ENCODE data around the gene EIF5AL1. TPM values are rescaled to one million over a fixed set of nuclear protein-coding genes. Genes with fewer than 3 reads are reported as not detected.

EIF5AL1 gene
- total and polyA plus RNA-seq, 2 of the 4 experiments (the other 2 are of a cell fraction) = 1.1 to 1.4 TPM

DNA sequence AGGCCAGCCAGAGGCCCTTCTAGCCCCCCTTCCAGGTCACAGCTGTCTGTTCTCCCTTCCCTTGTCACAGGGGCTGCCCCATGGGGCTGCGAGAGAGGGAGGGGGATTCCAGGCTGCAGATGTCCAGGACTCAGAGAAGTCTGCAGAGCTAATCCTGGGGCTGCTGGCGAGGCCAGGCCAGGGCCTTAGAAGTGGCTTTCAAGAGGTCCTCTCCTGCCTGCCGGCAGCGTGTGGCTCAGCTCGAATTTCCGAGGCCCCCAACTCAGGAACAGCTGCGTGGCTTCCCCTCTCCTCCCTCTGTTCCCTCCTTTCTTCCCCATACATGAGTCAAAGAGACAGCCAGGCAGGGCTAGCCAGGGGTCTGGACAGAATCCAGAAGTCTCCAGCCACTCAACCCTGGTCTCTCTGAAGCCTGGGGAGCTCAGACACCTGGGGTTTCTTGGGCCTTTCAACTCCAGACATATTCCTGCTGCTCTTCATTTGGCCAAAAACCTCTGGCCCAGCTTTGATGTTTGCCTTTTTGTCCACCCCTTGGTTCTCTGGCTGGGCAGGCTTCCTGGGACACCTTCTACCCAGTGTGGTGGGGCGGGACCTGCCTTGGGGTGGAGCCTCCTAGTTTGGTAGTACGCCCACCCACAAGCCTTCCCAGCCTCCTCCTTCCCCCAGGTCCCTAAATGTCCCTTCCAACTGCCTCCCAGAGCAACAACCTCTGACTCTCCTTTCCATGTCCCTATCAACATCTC is 21.8 kb upstream of the EIF5AL1 start (continued):
- TF ChIP-seq MXI1 (IDR thresholded peaks at IDR 0.05; ENCODE audit: borderline replicate concordance, low read depth, low read length) = no peak

DNA sequence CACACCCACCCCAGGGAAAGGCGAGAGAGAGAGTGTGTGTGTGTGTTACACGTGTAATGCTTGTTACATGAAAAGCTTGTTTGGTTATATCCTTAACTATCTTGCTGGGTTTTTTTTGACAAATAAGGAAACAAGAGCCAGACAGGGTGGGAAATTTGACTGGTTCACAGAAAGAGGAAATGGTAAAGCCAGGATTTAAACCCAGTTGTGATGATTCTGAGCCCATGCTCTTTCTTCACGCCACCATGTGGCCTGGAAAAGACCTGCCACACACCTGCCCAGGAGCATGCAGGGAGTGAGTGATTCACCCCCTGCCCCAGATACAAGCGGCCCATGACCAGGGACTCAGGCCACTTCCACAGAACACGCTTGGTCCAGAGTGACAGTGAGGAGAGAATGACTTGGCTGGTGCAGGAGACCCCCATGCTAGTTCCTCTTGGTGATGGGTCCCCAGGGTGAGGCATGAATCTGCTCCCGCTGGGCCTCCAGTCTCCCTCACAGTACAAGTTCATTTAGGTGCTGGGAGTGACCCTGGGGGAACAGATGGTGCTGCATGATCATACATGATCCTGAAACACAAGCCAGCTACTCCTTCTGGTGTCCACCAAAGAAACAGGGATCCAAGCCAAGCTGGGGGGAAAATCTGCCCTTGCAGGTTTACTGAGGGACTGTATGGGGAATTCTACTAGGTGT is 21.0 kb upstream of the EIF5AL1 start:
- Histone ChIP-seq H4K5ac (ENCODE audit: low read depth, low read length) (no peak overlapping the region; the same call in 1 of the 2 replicates), H2BK5ac (ENCODE audit: low read depth, low read length, poor library complexity, severe bottlenecking) (no peak overlapping the region), H2AK9ac (replicated peaks; ENCODE audit: low read depth, low read length, poor library complexity) (no peak overlapping the region), H3K9ac (ENCODE audit: low read depth, low read length) (no peak overlapping the region), H3K4me1 (ENCODE audit: control insufficient read depth, insufficient read depth, low read length) (peaks cover 26% of the 10 kb centered on the region), H3K23ac (ENCODE audit: low read depth, low read length) (no peak overlapping the region), H3K9me3 (ENCODE audit: control insufficient read depth, insufficient read depth, low read length) (no peaks in the 10 kb centered on the region), H3K4me2 (ENCODE audit: low read depth, low read length) (no peak overlapping the region), H3K9me1 (ENCODE audit: insufficient read depth, low read length) (peaks cover 34% of the 10 kb centered on the region), H2BK120ac (ENCODE audit: low read depth, low read length) (peak overlapping the region; percentile 32; the same call in 1 of the 2 replicates), H4K20me1 (ENCODE audit: insufficient read depth, low read length) (no peaks in the 10 kb centered on the region), H3K4me3 (ENCODE audit: insufficient read depth, low read depth, low read length) (no peak overlapping the region), H3K27me3 (ENCODE audit: control insufficient read depth, insufficient read depth, low read length) (peaks cover 10% of the 10 kb centered on the region; the same call in 1 of the 2 replicates), H4K91ac (ENCODE audit: insufficient read depth, low read depth, low read length) (no peak overlapping the region), H3K4ac (ENCODE audit: low read depth, low read length) (peak overlapping the region; percentile 19; the same call in 1 of the 2 replicates), H3K36me3 (ENCODE audit: control insufficient read depth, insufficient read depth, low read length) (no peaks in the 10 kb centered on the region), H2AK5ac (ENCODE audit: low read depth, low read length) (peak overlapping the region; percentile 60; the same call in 1 of the 2 replicates), H2BK15ac (ENCODE audit: low read depth, low read length) (peak overlapping the region; percentile 38; the same call in 1 of the 3 replicates), H3K56ac (ENCODE audit: extremely low read depth, insufficient read depth, low read length) (no peak overlapping the region), H3K14ac (replicated peaks; ENCODE audit: low read depth, low read length) (peak overlapping the region; percentile 55; the same call in 1 of the 2 replicates), H3K79me1 (ENCODE audit: low read depth in 1 of 2, low read length in 2 of 2) (no peaks in the 10 kb centered on the region), H2BK20ac (ENCODE audit: low read depth, low read length) (peak overlapping the region; percentile 14; the same call in 1 of the 2 replicates), H4K8ac (ENCODE audit: low read depth in 2 of 2, low read length in 2 of 2) (peak overlapping the region; percentile 64 to 89), H2AFZ (replicated peaks; ENCODE audit: low read length, poor library complexity) (peak overlapping the region; percentile 84), H3K18ac (ENCODE audit: low read depth, low read length) (peak overlapping the region; percentile 63), H3K27ac (ENCODE audit: insufficient read depth, low read length) (peak overlapping the region; percentile 21; the same call in 1 of the 2 replicates)
- CTCF ChIA-PET = no interaction called here
- DNase-seq = no peak
- no TSS peak for BruUV-seq (replicated peaks)
- no peak for ATAC-seq (ENCODE audit: low read depth)
- in situ Hi-C loops (cut with MboI; ENCODE audit: low sequenced_read_pairs) = loop anchor here (25.0 kb wide), 1 partner anchor 104 kb away; no protein-coding TSS in a partner anchor
- TF ChIP-seq SMC3 (IDR thresholded peaks at IDR 0.05; ENCODE audit: low read depth, low read length) (no peak), NFE2L2 (IDR thresholded peaks at IDR 0.05; ENCODE audit: low read depth, low read length) (no peak), BHLHE40 (IDR thresholded peaks at IDR 0.05; ENCODE audit: low read depth, low read length) (no peak)
- POLR2A ChIA-PET (ENCODE audit: unreplicated experiment) = no interaction called here
- intact Hi-C loops (cut with micrococcal nuclease) = no loop called here
- no CpG with 5 or more reads among the region's 6 CpGs for WGBS, 2 experiments (ENCODE audit: extremely low coverage in 2 of 2, insufficient read length in 1 of 2)
- dilution Hi-C loops (cut with HindIII; ENCODE audit: low sequenced_read_pairs, unreplicated experiment) = no loop called here

Measured in IMR-90 (cell line).